Stimulated activated CD8-positive, alpha-beta memory T cell treated with anti-CD3 and anti-CD28 coated beads, Interleukin-15, amount 100 ng/mL, for 24 hours (primary cell): ENCODE results near the gene AGR3.

Experiments
- DNase-seq: peaks from one replicate; pipeline ENCODE4 v3.0.0-alpha.2; 2020; ENCODE audit warnings: low read depth

Gene AGR3

GRCh38 chr7:16826060-16826459 lies 55.7 kb downstream of the AGR3 start:
- no peak for DNase-seq

- DNase-seq: no peak
Measured at GRCh38 chr7:16822029-16822428, 59.8 kb downstream of the AGR3 start.

GRCh38 chr7:16818732-16819131 lies 63.1 kb downstream of the AGR3 start:
- no peak for DNase-seq

DNA sequence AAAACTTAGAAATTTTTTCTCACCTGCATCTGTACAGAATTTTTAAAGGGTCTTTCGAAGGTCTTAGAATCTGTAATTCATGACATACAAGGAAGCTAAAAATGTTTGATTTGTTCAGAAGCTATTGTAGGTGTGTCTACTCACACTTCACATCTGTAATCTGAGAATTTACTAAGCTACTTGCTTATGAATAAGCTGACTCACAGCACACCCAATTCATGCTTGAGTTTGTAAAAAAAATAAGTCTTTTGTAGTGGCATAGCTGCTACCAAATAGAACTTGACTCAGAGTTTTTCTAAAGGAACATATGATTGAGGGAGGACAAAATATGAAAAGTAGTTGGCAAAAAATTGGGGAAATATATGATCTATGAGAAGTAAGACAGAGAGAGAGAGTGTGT lies 64.2 kb downstream of the AGR3 start:
- DNase-seq: no peak

DNA sequence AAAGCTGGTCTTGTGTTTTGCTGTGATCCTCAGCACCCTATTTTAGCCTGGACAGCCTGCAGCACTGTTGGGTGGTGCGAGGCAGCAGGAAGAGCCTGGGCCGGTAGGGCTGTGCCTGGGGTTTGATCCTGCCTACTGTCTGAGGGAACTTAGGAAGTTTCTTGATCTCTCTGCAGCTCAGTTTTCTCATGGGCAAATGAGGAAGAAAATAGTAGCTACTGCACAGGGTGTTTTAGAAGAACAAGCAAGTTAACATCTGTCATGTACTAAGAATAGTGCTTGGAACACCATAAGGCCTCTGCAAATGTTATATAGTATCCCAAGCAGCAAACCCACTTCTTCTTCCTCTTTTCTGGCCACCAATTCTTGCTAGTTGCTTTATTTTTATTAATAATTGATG lies 65.0 kb downstream of the AGR3 start:
- DNase-seq: no peak

GRCh38 chr7:16815001-16815400 lies 66.8 kb downstream of the AGR3 start:
- no peak for DNase-seq

DNA sequence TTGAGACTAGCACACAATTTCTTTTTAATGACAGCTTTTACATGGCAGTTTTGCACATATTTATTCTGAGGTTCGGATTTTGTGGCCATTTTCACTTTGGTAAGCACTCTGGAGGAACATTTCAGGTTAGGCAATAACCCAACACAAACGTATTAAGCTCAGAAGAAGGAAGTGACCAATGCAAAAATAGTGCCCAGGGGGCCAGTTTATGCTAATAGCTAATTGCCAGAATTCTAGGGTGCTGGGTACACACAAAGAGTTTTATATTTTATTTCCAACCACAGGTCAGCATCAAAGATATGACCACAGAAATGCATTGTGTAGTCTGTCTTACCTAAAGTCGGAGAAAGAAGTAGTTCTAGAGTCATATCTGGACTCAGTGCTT lies 68.6 kb downstream of the AGR3 start:
- no peak for DNase-seq

DNA sequence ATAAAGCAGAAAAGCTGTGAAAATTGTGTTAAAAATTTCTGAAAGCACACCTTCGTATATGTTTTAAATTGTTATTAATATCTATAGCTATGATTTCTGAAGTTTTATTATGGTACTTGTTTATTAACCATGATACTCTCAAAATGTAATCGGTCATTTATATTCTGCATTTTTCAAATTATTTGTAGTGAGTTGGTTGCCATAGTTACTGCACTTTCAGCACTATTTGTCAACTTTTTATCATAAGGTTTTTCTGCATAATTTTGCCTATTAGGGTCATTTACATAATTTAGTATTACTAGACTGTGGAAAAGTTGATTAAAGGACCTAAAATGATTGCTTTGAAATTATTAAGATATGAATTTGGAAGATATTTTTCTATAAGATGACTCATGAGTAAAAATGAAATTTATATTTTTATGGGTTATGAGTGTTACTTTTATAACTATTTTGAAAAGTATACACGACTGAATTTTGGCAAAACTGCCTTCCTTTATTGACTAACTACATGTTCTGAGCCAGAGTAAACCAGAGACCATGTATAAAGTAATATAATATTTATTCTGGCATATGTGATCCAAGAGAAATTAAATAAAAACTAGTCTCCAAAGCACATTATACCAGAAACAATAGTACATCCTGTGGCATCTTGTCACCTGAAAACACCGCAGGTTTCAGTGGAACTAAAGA lies 69.1 kb downstream of the AGR3 start:
- no peak for DNase-seq

GRCh38 chr7:16811551-16811950 lies 70.2 kb downstream of the AGR3 start:
- DNase-seq: no peak

GRCh38 chr7:16810573-16810972 lies 71.2 kb downstream of the AGR3 start:
- no peak for DNase-seq

GRCh38 chr7:16810112-16810511 lies 71.7 kb downstream of the AGR3 start:
- no peak for DNase-seq
